H1 (cell line): ENCODE measurements around the gene ITIH4. TPM values are rescaled to one million over a fixed set of nuclear protein-coding genes. Genes with fewer than 3 reads are reported as not detected.

ENCODE experiments used
- CTCF ChIA-PET: fragments of 300-600 bp; sonication (Branson Sonifier 250); formaldehyde crosslinking; loops from one replicate; lab custom pipeline; 2021; ENCODE audit not compliant: partially characterized antibody; lab: Charles Lee
- POLR2A ChIA-PET: fragments of 300-600 bp; sonication (Branson Sonifier 250); formaldehyde crosslinking; loops from one replicate; lab custom pipeline; 2021; ENCODE audit warnings: inconsistent platforms; ENCODE audit not compliant: partially characterized antibody; lab: Charles Lee
- DNase-seq, 2 experiments: peaks; one replicate each; pipeline versions ENCODE4 v3.0.0 to v3.0.0-alpha.2; 2010 to 2022; ENCODE audit warnings: low spot score in 2 of 2, low read depth in 1 of 2, mixed read lengths in 1 of 2
- FAIRE-seq: peaks from 2 replicates; lab custom pipeline; 2011; peaks lifted over from hg19 to GRCh38; lab: Jason Lieb, UNC
- H2AFZ ChIP-seq: 2 replicates; pipeline ENCODE4 v1.8.1; 2012; ENCODE audit warnings: low read length, inconsistent platforms
- H2AK5ac ChIP-seq: 2 replicates; pipeline ENCODE4 v1.6.1; 2013; ENCODE audit warnings: low read depth, low read length
- H2BK120ac ChIP-seq: replicated peaks from 2 replicates; pipeline ENCODE3; 2013; ENCODE audit warnings: low read depth, low read length, inconsistent platforms
- H2BK12ac ChIP-seq: 2 replicates; pipeline ENCODE4 v1.6.1; 2013; ENCODE audit warnings: low read depth, low read length
- H2BK15ac ChIP-seq: 2 replicates; pipeline ENCODE4 v1.6.1; 2013; ENCODE audit warnings: low read length
- H2BK20ac ChIP-seq: 2 replicates; pipeline ENCODE4 v1.6.1; 2013; ENCODE audit warnings: low read length
- H2BK5ac ChIP-seq: 2 replicates; pipeline ENCODE4 v1.6.1; 2013; ENCODE audit warnings: low read depth, low read length
- H3K14ac ChIP-seq: 2 replicates; pipeline ENCODE4 v1.6.1; 2013; ENCODE audit warnings: inconsistent platforms; ENCODE audit not compliant: insufficient read length
- H3K18ac ChIP-seq: 2 replicates; pipeline ENCODE4 v1.6.1; 2013; ENCODE audit warnings: low read length; ENCODE audit errors: extremely low read depth
- H3K23ac ChIP-seq: 2 replicates; pipeline ENCODE4 v1.6.1; 2013; ENCODE audit warnings: inconsistent platforms; ENCODE audit not compliant: insufficient read length
- H3K23me2 ChIP-seq: 2 replicates; pipeline ENCODE4 v1.6.1; 2013; ENCODE audit warnings: low read depth, low read length
- H3K27ac ChIP-seq: 2 replicates; pipeline ENCODE4 v1.6.1; 2011; ENCODE audit warnings: low read depth, low read length, inconsistent platforms
- H3K27me3 ChIP-seq, 4 experiments: replicated peaks in 1 of 4; 1 replicate in 1 of 4; 2 replicates in 3 of 4; pipeline versions ENCODE4 v1.6.1 to v1.8.1; 2011 to 2013; ENCODE audit warnings: low read length in 3 of 4, mild to moderate bottlenecking in 3 of 4, inconsistent platforms in 2 of 4, mixed read lengths in 2 of 4, moderate library complexity in 1 of 4; ENCODE audit not compliant: control insufficient read depth in 3 of 4, insufficient read depth in 3 of 4; ENCODE audit errors: extremely low read depth in 1 of 4
- H3K36me3 ChIP-seq, 4 experiments: 2 replicates each; pipeline versions ENCODE4 v1.6.1 to v1.8.1; 2011 to 2013; ENCODE audit warnings: mild to moderate bottlenecking in 4 of 4, low read length in 3 of 4, moderate library complexity in 2 of 4, control low read depth in 1 of 4, inconsistent platforms in 1 of 4; ENCODE audit not compliant: insufficient read depth in 4 of 4, control insufficient read depth in 2 of 4
- H3K4ac ChIP-seq: replicated peaks from 2 replicates; pipeline ENCODE3; 2013; ENCODE audit warnings: low read length, low read depth, mixed read lengths, inconsistent platforms; ENCODE audit not compliant: insufficient read length
- H3K4me1 ChIP-seq, 4 experiments: replicated peaks in 1 of 4; 1 replicate in 1 of 4; 2 replicates in 3 of 4; pipeline versions ENCODE4 v1.6.1 to v1.8.1; 2011 to 2013; ENCODE audit warnings: low read length in 3 of 4, inconsistent platforms in 2 of 4, mixed read lengths in 1 of 4; ENCODE audit not compliant: insufficient read depth in 4 of 4, control insufficient read depth in 3 of 4
- H3K4me2 ChIP-seq, 2 experiments: 2 replicates each; pipeline versions ENCODE4 v1.6.1 to v1.8.1; 2011 to 2013; ENCODE audit warnings: low read depth in 2 of 2, low read length in 2 of 2, control low read depth in 1 of 2, inconsistent platforms in 1 of 2, mild to moderate bottlenecking in 1 of 2; ENCODE audit not compliant: insufficient read depth in 1 of 2
- H3K4me3 ChIP-seq, 4 experiments: fragments of 200-600, 300-600 bp in 1 of 4; sonication (generic), shearing (Covaris generic), sonication (Bioruptor Twin) in 1 of 4; 2 replicates each; pipeline versions ENCODE4 v1.5.1 to v1.8.1; 2011 to 2016; ENCODE audit warnings: low read length in 4 of 4, low read depth in 3 of 4, control low read depth in 2 of 4, inconsistent platforms in 2 of 4, mild to moderate bottlenecking in 2 of 4, mixed read lengths in 1 of 4, moderate library complexity in 1 of 4; ENCODE audit not compliant: insufficient read depth in 2 of 4; ENCODE audit errors: extremely low read depth in 1 of 4
- H3K56ac ChIP-seq: replicated peaks from 2 replicates; pipeline ENCODE3; 2013; ENCODE audit warnings: low read depth, mild to moderate bottlenecking, mixed read lengths, low read length, inconsistent platforms; ENCODE audit not compliant: insufficient read length
- H3K79me1 ChIP-seq: 2 replicates; pipeline ENCODE4 v1.6.1; 2013; ENCODE audit warnings: low read depth, low read length, control low read depth
- H3K79me2 ChIP-seq, 2 experiments: 2 replicates each; pipeline versions ENCODE4 v1.6.1 to v1.8.1; 2012 to 2013; ENCODE audit warnings: low read length in 2 of 2, mild to moderate bottlenecking in 2 of 2, inconsistent platforms in 1 of 2; ENCODE audit not compliant: insufficient read depth in 2 of 2, control insufficient read depth in 1 of 2
- H3K9ac ChIP-seq, 4 experiments: replicated peaks in 1 of 4; 1 replicate in 1 of 4; 2 replicates in 3 of 4; pipeline versions ENCODE4 v1.6.1 to v1.8.1; 2011 to 2013; ENCODE audit warnings: low read depth in 3 of 4, low read length in 3 of 4, control low read depth in 2 of 4, mild to moderate bottlenecking in 2 of 4, moderate library complexity in 2 of 4, inconsistent platforms in 1 of 4; ENCODE audit errors: extremely low read depth in 1 of 4
- H3K9me3 ChIP-seq, 2 experiments: 2 replicates each; pipeline versions ENCODE4 v1.6.1 to v1.8.1; 2012 to 2013; ENCODE audit warnings: mild to moderate bottlenecking in 2 of 2, moderate library complexity in 2 of 2, control low read depth in 1 of 2, inconsistent platforms in 1 of 2, low read depth in 1 of 2, low read length in 1 of 2, mixed read lengths in 1 of 2; ENCODE audit not compliant: insufficient read depth in 2 of 2
- H4K20me1 ChIP-seq, 2 experiments: replicated peaks in 1 of 2; 2 replicates each; pipeline versions ENCODE3 to v1.8.1; 2011 to 2013; ENCODE audit warnings: inconsistent platforms in 2 of 2, low read length in 2 of 2, mild to moderate bottlenecking in 1 of 2; ENCODE audit not compliant: insufficient read depth in 2 of 2, control insufficient read depth in 1 of 2
- H4K5ac ChIP-seq: 2 replicates; pipeline ENCODE4 v1.6.1; 2013; ENCODE audit warnings: low read length, low read depth, mixed read lengths, inconsistent platforms; ENCODE audit not compliant: insufficient read length
- H4K8ac ChIP-seq: 2 replicates; pipeline ENCODE4 v1.8.0; 2013; ENCODE audit warnings: mild to moderate bottlenecking, moderate library complexity, low read length, inconsistent platforms; ENCODE audit not compliant: insufficient read depth; ENCODE audit errors: extremely low read depth
- H4K91ac ChIP-seq: replicated peaks from 2 replicates; pipeline ENCODE3; 2013; ENCODE audit warnings: low read length, mixed read lengths, inconsistent platforms; ENCODE audit not compliant: insufficient read length
- BACH1 ChIP-seq: IDR thresholded peaks from 2 replicates; pipeline ENCODE4 v1.6.1; 2012; ENCODE audit warnings: low read length, improper control_type of control experiment
- CTCF ChIP-seq, 3 experiments: IDR thresholded peaks; 1 replicate in 2 of 3; 2 replicates in 1 of 3; pipeline versions ENCODE4 v1.5.1 to v1.6.1; 2011; ENCODE audit warnings: low read length in 3 of 3, mild to moderate bottlenecking in 3 of 3, inconsistent platforms in 2 of 3, low read depth in 1 of 3, moderate library complexity in 1 of 3; ENCODE audit not compliant: insufficient read depth in 1 of 3; ENCODE audit errors: control extremely low read depth in 1 of 3
- EGR1 ChIP-seq: IDR thresholded peaks from 2 replicates; pipeline ENCODE4 v1.6.1; 2011; ENCODE audit warnings: low read depth, low read length, borderline replicate concordance
- JUN ChIP-seq: IDR thresholded peaks from 2 replicates; pipeline ENCODE4 v1.6.1; 2011; ENCODE audit warnings: low read depth, mild to moderate bottlenecking, improper control_type of control experiment, low read length
- KDM4A ChIP-seq: IDR thresholded peaks from one replicate; pipeline ENCODE4 v1.7.1; 2012; ENCODE audit warnings: low read depth, mild to moderate bottlenecking, moderate library complexity, low read length, inconsistent platforms; ENCODE audit not compliant: severe bottlenecking
- RBBP5 ChIP-seq: IDR thresholded peaks from 2 replicates; pipeline ENCODE4 v1.7.1; 2012; ENCODE audit warnings: low read depth, mild to moderate bottlenecking, inconsistent platforms, low read length, moderate library complexity, borderline replicate concordance
- RFX5 ChIP-seq: IDR thresholded peaks from 2 replicates; pipeline ENCODE4 v1.6.1; 2011; ENCODE audit warnings: low read depth, low read length, improper control_type of control experiment, borderline replicate concordance
- RNF2 ChIP-seq: fragments of 200-900, 300-1000 bp; sonication (generic); IDR thresholded peaks from 2 replicates; pipeline ENCODE4 v1.7.1; 2016; ENCODE audit warnings: borderline replicate concordance, low read depth, mild to moderate bottlenecking, antibody characterized with exemption, low read length; ENCODE audit not compliant: poor library complexity, severe bottlenecking; ENCODE audit errors: missing control alignments
- SP2 ChIP-seq: IDR thresholded peaks from 2 replicates; pipeline ENCODE4 v1.6.1; 2012; ENCODE audit warnings: mild to moderate bottlenecking, low read length, inconsistent platforms
- TAF1 ChIP-seq: IDR thresholded peaks from 2 replicates; pipeline ENCODE4 v1.6.1; 2011; ENCODE audit warnings: mild to moderate bottlenecking, low read depth, low read length
- TEAD4 ChIP-seq: IDR thresholded peaks from 2 replicates; pipeline ENCODE4 v1.6.1; 2012; ENCODE audit warnings: low read depth, low read length, inconsistent platforms, mixed read lengths
- WGBS, 2 experiments: shearing (Covaris generic) in 1 of 2; methylation state at CpG; one replicate each; pipeline versions ENCODE4 v1.1.6 to v1.1.7; 2013 to 2015; ENCODE audit warnings: low lambda C conversion rate in 2 of 2, mixed read lengths in 2 of 2, inconsistent platforms in 1 of 2, low coverage in 1 of 2, missing lambda C conversion rate in 1 of 2; ENCODE audit not compliant: insufficient replicate concordance in 2 of 2, insufficient coverage in 1 of 2, insufficient read length in 1 of 2; ENCODE audit errors: extremely low coverage in 1 of 2, missing lambda C conversion rate in 1 of 2; 5-methylcytosine and 5-hydroxymethylcytosine counted together
- polyA plus RNA-seq, 7 experiments: library from polyadenylated mRNA; depleted of rRNA in 3 of 7; stranded (reverse) in 5 of 7; unstranded in 2 of 7; fragments of >200 nt in 5 of 7; fragments of 200-250 nt in 2 of 7; gene quantifications; 1 replicate in 5 of 7; 2 replicates in 1 of 7; 4 replicates in 1 of 7; pipeline versions ENCODE4 v1.2.1 to v1.2.3, GENCODE V29; 2011 to 2013; ENCODE audit warnings: missing spikeins in 2 of 7, mixed read lengths in 2 of 7
- total RNA-seq: library from RNA; stranded (reverse); fragmentation: NEBNext Ultra II Directional; extraction: Animal tissue kit (Norgen Biotek cat#: 25700); gene quantifications from 2 replicates; pipeline ENCODE4 v1.2.1, GENCODE V29; 2021

The ITIH4 gene
- total and polyA plus RNA-seq, 2 of the 8 experiments (the other 6 are each of a cell fraction or from before 2014, with no cell fraction given) = 3.4 to 3.7 TPM

GRCh38 chr3:52874160-52874701 is 43.8 kb upstream of the ITIH4 start:
- no peak overlapping the region for H2AK5ac ChIP-seq
- H4K20me1 ChIP-seq = peaks cover 0 to 10% of the 10 kb centered on the region in 2 experiments
- no peak overlapping the region for H3K18ac ChIP-seq
- no peak overlapping the region for H4K8ac ChIP-seq
- no peak overlapping the region for H3K4me2 ChIP-seq
- no peak overlapping the region for H3K4me3 ChIP-seq
- H2BK20ac ChIP-seq = no peak overlapping the region
- no peak overlapping the region for H2BK5ac ChIP-seq
- H3K4me1 ChIP-seq = peaks cover 0 to 9% (median 3%) of the 10 kb centered on the region in 4 experiments; a peak in 5 of 7 replicates
- H3K27ac ChIP-seq = no peak overlapping the region
- CTCF ChIA-PET = interaction anchor here (0.5 to 2.0 kb wide), 9 partner anchors 8 to 327 kb away, joined by 3 to 6 read pairs (median 3); no protein-coding TSS in a partner anchor
- no peak overlapping the region for H2BK12ac ChIP-seq
- FAIRE-seq (no peak), DNase-seq (no peak)
- no peak overlapping the region for H4K5ac ChIP-seq
- H3K27me3 ChIP-seq = no peaks in the 10 kb centered on the region
- no peaks in the 10 kb centered on the region for H3K9me3 ChIP-seq
- H3K23ac ChIP-seq = no peak overlapping the region
- H3K36me3 ChIP-seq = no peaks in the 10 kb centered on the region
- WGBS, 2 experiments = 88% methylated on average over 5 of the region's 5 CpGs; no CpG with 5 or more reads in 1 of the 2 experiments
- POLR2A ChIA-PET = no interaction called here
- H2BK15ac ChIP-seq = no peak overlapping the region
- H2AFZ ChIP-seq = no peak overlapping the region
- no peaks in the 10 kb centered on the region; the same call in 1 of the 2 replicates for H3K23me2 ChIP-seq
- no peak overlapping the region for H3K56ac ChIP-seq
- H4K91ac ChIP-seq = no peak overlapping the region
- peaks cover 0 to 12% of the 10 kb centered on the region in 2 experiments; a peak in 2 of 4 replicates for H3K79me2 ChIP-seq
- peaks cover 5% of the 10 kb centered on the region for H3K79me1 ChIP-seq
- H3K9ac ChIP-seq = no peak overlapping the region; a peak in 1 of 7 replicates
- no peak overlapping the region for H3K4ac ChIP-seq
- no peak overlapping the region for H2BK120ac ChIP-seq
- H3K14ac ChIP-seq = no peak overlapping the region
- no peak for TF ChIP-seq JUN
- no peak for TF ChIP-seq SP2
- no peak for TF ChIP-seq RBBP5
- no peak for TF ChIP-seq RNF2
- TF ChIP-seq TAF1 = no peak
- TF ChIP-seq TEAD4 = no peak
- TF ChIP-seq RFX5 = no peak
- TF ChIP-seq BACH1 = no peak
- no peak for TF ChIP-seq EGR1
- TF ChIP-seq CTCF (IDR thresholded peaks at IDR 0.05; ENCODE audit: control extremely low read depth in 1 of 3, insufficient read depth in 1 of 3, low read depth in 1 of 3, low read length in 3 of 3) = no peak
- no peak for TF ChIP-seq KDM4A
